ENCODE measurements around the gene SUSD3. TPM values are rescaled to one million over a fixed set of nuclear protein-coding genes. Genes with fewer than 3 reads are reported as not detected.

SUSD3 gene
- total RNA-seq, 1 donor from 2014 or later = 0.26 TPM

DNA sequence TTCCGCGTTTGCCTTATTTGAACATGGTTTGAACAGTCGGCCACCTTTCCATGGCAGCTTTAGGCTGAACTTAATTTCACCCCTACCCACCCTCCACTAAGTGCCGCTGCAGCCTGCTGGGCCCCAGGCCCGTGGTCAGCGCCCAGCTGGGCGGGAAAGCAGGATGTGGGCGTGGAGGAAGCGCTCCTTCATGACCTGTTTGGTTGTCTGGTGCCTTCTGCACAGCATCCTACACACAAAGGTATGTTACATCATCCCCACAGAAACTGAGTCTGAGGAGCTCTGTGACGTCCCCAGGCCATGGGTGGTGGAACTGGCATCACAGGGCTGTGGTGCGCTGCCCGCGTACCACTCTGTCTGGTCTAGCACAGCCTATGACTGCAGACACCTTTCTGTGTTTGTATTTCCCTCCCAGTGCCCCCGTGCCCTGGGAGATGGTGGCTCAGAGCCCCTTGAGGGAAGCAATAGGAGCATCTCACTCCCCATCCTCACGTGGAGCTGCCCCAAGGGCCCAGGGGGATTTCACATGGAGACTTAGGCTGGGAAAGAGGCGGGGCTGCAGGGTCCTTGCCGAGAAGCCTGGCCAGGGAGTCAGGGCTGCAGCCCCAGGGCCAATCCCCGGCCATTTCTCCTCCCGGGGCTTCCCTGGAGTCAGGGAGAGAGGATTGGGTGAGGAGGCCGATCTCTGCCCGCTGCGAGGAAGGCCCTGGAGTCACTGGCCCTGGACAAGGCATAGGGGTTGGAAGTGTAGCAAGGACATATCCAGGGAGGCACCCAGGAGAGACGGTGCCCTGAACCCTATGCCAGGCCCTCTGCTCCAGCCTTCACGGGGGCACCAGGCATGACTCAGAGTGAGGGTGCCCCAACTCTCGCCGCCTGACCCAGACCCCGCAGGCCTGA lies 37.5 kb upstream of the SUSD3 start:
- TF ChIP-seq, protein P1, sequence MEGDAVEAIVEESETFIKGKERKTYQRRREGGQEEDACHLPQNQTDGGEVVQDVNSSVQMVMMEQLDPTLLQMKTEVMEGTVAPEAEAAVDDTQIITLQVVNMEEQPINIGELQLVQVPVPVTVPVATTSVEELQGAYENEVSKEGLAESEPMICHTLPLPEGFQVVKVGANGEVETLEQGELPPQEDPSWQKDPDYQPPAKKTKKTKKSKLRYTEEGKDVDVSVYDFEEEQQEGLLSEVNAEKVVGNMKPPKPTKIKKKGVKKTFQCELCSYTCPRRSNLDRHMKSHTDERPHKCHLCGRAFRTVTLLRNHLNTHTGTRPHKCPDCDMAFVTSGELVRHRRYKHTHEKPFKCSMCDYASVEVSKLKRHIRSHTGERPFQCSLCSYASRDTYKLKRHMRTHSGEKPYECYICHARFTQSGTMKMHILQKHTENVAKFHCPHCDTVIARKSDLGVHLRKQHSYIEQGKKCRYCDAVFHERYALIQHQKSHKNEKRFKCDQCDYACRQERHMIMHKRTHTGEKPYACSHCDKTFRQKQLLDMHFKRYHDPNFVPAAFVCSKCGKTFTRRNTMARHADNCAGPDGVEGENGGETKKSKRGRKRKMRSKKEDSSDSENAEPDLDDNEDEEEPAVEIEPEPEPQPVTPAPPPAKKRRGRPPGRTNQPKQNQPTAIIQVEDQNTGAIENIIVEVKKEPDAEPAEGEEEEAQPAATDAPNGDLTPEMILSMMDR (IDR thresholded peaks at IDR 0.05; ENCODE audit: insufficient read depth, low read length, severe bottlenecking) = no peak
- Histone ChIP-seq H3K4me3 (ENCODE audit: low read depth, low read length) (no peak overlapping the region), H3K27me3 (ENCODE audit: control insufficient read depth, insufficient read depth, low read length) (peaks cover 2% of the 10 kb centered on the region), H3K36me3 (ENCODE audit: control insufficient read depth, insufficient read depth, low read length) (no peaks in the 10 kb centered on the region)
- FAIRE-seq (no peak), DNase-seq (ENCODE audit: low read depth) (no peak)

DNA sequence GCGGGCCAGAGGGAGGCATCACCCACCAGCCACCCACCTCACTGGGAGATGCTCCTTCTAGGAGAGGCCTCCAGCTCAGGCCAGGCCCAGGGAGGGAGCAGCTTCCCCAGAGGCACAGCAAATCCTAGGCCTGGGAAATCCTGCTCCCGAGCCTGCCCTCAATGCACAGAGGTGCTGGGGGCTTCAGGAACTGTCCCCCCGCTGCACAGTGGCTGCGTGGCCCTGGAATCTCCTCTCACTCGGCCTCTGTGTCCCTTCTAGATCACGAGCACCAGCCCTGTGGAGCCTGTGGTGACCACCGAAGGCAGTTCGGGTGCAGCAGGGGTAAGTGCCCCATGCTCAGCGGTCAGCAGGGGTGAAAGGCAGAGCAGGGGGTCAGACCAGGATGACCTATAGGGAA lies 36.4 kb upstream of the SUSD3 start:
- no peak overlapping the region for H3K4me3 ChIP-seq (ENCODE audit: low read depth, low read length)
- TF ChIP-seq, protein P1 (IDR thresholded peaks at IDR 0.05; ENCODE audit: insufficient read depth, low read length, severe bottlenecking) = no peak
- H3K27me3 ChIP-seq (ENCODE audit: control insufficient read depth, insufficient read depth, low read length) = peaks cover 2% of the 10 kb centered on the region
- DNase-seq (ENCODE audit: low read depth) = no peak
- no peaks in the 10 kb centered on the region for H3K36me3 ChIP-seq (ENCODE audit: control insufficient read depth, insufficient read depth, low read length)
- no peak for FAIRE-seq

DNA sequence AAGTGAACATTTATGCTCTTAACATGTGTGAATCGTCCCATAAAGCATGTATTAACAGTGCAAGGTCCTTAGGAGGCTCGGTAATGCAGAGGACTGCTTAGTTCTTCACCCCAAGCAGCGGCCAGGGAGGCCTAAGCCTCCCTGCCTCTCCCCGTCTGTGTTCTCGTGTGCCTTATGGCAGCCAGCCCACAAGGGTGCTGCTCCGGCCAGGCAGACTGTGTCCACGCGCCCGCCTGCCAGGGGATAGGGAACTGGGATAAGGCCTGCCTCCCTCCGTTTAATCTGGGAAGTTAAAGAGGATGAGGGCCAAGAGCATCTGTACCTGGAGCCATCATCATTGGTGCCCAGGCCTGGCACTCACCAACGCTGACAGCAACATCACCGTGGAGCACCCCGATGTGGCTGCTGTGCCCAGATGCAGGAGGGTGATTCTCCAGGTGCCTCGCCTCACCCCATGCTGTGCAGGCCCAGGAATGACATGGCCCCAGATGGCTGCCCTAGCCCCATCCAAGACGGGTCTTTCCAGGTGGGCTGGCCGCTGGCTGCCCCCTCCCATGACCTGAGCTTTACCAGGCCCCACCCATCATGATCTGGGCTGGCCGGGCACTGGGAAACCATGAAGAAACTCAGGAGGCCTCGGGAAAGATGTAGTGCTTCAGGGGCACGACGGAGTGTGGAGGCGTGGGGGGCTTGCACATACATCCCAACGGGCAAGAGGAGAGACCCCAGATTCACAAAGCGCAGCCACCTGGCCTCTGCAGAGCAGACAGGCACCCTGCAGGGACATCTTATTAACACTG lies 35.6 kb upstream of the SUSD3 start:
- Histone ChIP-seq H3K27me3 (ENCODE audit: control insufficient read depth, insufficient read depth, low read length) (peaks cover under 1% of the 10 kb centered on the region), H3K36me3 (ENCODE audit: control insufficient read depth, insufficient read depth, low read length) (no peaks in the 10 kb centered on the region), H3K4me3 (ENCODE audit: low read depth, low read length) (no peak overlapping the region)
- TF ChIP-seq, protein P1 (IDR thresholded peaks at IDR 0.05; ENCODE audit: insufficient read depth, low read length, severe bottlenecking) = no peak
- FAIRE-seq (no peak), DNase-seq (ENCODE audit: low read depth) (no peak)

DNA sequence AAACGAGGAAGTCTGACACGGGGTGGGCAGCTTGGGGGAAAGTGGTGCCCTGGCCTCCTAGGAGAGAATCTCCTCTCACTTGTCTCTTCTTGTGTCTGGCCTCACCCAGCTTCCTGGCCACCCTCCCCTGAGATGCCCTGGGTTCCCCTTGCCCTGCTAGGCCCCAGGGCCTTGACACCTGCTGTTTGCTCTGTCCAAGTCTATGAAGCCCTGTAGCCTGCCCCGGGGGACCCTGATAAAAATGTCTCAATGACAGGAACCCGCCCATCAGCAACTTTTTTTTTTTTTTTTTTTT lies 35.0 kb upstream of the SUSD3 start:
- TF ChIP-seq, protein P1 (IDR thresholded peaks at IDR 0.05; ENCODE audit: insufficient read depth, low read length, severe bottlenecking) = no peak
- no peaks in the 10 kb centered on the region for H3K36me3 ChIP-seq (ENCODE audit: control insufficient read depth, insufficient read depth, low read length)
- DNase-seq (ENCODE audit: low read depth) = no peak
- H3K4me3 ChIP-seq (ENCODE audit: low read depth, low read length) = no peak overlapping the region
- no peaks in the 10 kb centered on the region for H3K27me3 ChIP-seq (ENCODE audit: control insufficient read depth, insufficient read depth, low read length)
- no peak for FAIRE-seq

DNA sequence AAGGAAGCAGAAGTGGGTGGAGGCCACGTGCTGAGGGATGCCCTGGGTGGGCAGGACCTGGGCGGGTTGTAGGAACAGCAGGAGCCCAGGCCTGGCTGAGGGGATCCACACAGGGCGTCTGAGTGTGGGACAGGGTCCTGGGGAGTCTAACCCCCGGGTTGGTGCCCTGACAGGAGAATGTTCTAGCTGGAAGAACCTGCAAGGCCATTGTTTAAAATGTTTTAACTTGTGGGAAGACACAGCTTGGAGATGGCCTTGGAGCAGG lies 33.9 kb upstream of the SUSD3 start:
- no peak for DNase-seq (ENCODE audit: low read depth)
- H3K4me3 ChIP-seq (ENCODE audit: low read depth, low read length) = no peak overlapping the region
- TF ChIP-seq, protein P1 (IDR thresholded peaks at IDR 0.05; ENCODE audit: insufficient read depth, low read length, severe bottlenecking) = no peak
- FAIRE-seq = no peak
- peaks cover 2% of the 10 kb centered on the region for H3K27me3 ChIP-seq (ENCODE audit: control insufficient read depth, insufficient read depth, low read length)
- no peaks in the 10 kb centered on the region for H3K36me3 ChIP-seq (ENCODE audit: control insufficient read depth, insufficient read depth, low read length)
